Heart right ventricle (tissue), 16 donors: ENCODE measurements around the gene FMNL3. TPM values are rescaled to one million over a fixed set of nuclear protein-coding genes. Genes with fewer than 3 reads are reported as not detected.

Experiments used
- ATAC-seq, 8 donors: fragments of 200-7000 bp; cut with Tn5 transposase; one replicate each; pipeline ENCODE4 v1.9.1; 2020; ENCODE audit warnings: mild to moderate bottlenecking in 8 of 8, moderate library complexity in 8 of 8, moderate number of reproducible peaks in 1 of 8
- DNase-seq, 2 donors: peaks; one replicate each; pipeline ENCODE4 v3.0.0-alpha.2; 2020
- H3K27ac ChIP-seq, 10 donors: fragments of 200-600 bp; sonication (generic) in 2 of 10; one replicate each; pipeline versions ENCODE4 v1.5.0 to v1.8.0; 2020 to 2022; ENCODE audit warnings: mild to moderate bottlenecking in 3 of 10
- H3K27me3 ChIP-seq, 7 donors: fragments of 200-600 bp; one replicate each; pipeline ENCODE4 v1.8.0; 2021 to 2022; ENCODE audit warnings: mild to moderate bottlenecking in 2 of 7
- H3K36me3 ChIP-seq, 9 donors: fragments of 200-600 bp; sonication (generic) in 1 of 9; one replicate each; pipeline versions ENCODE4 v1.5.0 to v1.8.0; 2020 to 2022; ENCODE audit warnings: mild to moderate bottlenecking in 2 of 9
- H3K4me1 ChIP-seq, 9 donors: fragments of 200-600 bp; sonication (generic) in 1 of 9; one replicate each; pipeline versions ENCODE4 v1.5.0 to v1.8.0; 2020 to 2022; ENCODE audit warnings: mild to moderate bottlenecking in 4 of 9
- H3K4me3 ChIP-seq, 10 donors: fragments of 200-600 bp; sonication (generic) in 2 of 10; one replicate each; pipeline versions ENCODE4 v1.5.0 to v1.8.0; 2020 to 2022; ENCODE audit warnings: mild to moderate bottlenecking in 7 of 10, moderate library complexity in 2 of 10
- H3K9me3 ChIP-seq, 11 donors: fragments of 200-600 bp in 10 of 11; sonication (generic) in 2 of 11; one replicate each; pipeline versions ENCODE4 v1.5.0 to v1.8.0; 2013 to 2022; ENCODE audit warnings: mild to moderate bottlenecking in 2 of 11, control low read depth in 1 of 11, moderate library complexity in 1 of 11
- WGBS, 2 donors: extraction: QIAGEN DNeasy Blood & Tissue Kit; methylation state at CpG; one replicate each; pipeline ENCODE4 v1.1.7; 2013; ENCODE audit warnings: inconsistent platforms in 1 of 2; 5-methylcytosine and 5-hydroxymethylcytosine counted together
- intact Hi-C, 10 donors: fragments of 100-400 bp; cut with DNase I; formaldehyde crosslinking; loops; one replicate each; pipeline versions ENCODE4 v1.11.1 to v1.14.2; 2022
- polyA plus RNA-seq, 2 donors: library from polyadenylated mRNA; stranded (reverse); fragments of 200-250 nt; gene quantifications; one replicate each; pipeline ENCODE4 v1.2.3, GENCODE V29; 2013
- total RNA-seq, 10 donors: library from RNA; stranded (reverse); fragmentation: NEBNext Ultra II Directional in 3 of 10; extraction: Animal tissue kit (Norgen Biotek cat#: 25700) in 3 of 10; gene quantifications; one replicate each; pipeline versions ENCODE4 v1.2.1 to v1.2.4, GENCODE V29; 2021 to 2023
- TF ChIP-seq, protein P1 (sequence below), 9 donors: fragments of 200-600 bp; sonication (generic) in 2 of 9; IDR thresholded peaks; one replicate each; pipeline versions ENCODE4 v1.5.0 to v1.8.0; 2021 to 2022; ENCODE audit warnings: antibody characterized with exemption in 9 of 9, mild to moderate bottlenecking in 5 of 9, moderate library complexity in 1 of 9
- donor health status: Arrhythmogenic right ventricular cardiomyopathy.
- donor health status: ischemic (EF 13 %, LVEDD 7.1; RV severe dilation, severe dysfunction).
- donor health status: healthy with polysubstance abuse.
- donor health status: DM: no; HTN: yes; CAD: no.
- donor health status: DM: no; HTN: no; CAD: no.
- donor health status: ischemic (EF 25% LVEDD 6.9; RV normal size, moderate dysfunction).
- donor health status: ischemic (EF 25% LVEDD 5.7; RV mildly dilated, moderate dysfunction).
- donor health status: healthy.
- donor health status: DM: yes; HTN: yes; CAD: no.
- donor health status: Ischemic cardiomyopathy.
- donor health status: ischemic (EF 35%, LVEDD 5.7; RV mildly dilated, moderate dysfunction).
- donor health status: nonischemic (EF 11% LVEDD 7.7; RV severe dilation, severe dysfunction).
- donor health status: DM: yes; HTN: yes; CAD: no.
- donor health status: PGD.
- donor health status: ischemic (EF 29% LVEDD 5.4; RV normal size, mild dysfunction).
- donor health status: nonischemic (EF 23%, LVEDD 6.1; RV moderate dilation, normal function).

Gene FMNL3
- total and polyA plus RNA-seq, 12 donors: 5.7 to 19.6 (median 11.3) TPM

DNA sequence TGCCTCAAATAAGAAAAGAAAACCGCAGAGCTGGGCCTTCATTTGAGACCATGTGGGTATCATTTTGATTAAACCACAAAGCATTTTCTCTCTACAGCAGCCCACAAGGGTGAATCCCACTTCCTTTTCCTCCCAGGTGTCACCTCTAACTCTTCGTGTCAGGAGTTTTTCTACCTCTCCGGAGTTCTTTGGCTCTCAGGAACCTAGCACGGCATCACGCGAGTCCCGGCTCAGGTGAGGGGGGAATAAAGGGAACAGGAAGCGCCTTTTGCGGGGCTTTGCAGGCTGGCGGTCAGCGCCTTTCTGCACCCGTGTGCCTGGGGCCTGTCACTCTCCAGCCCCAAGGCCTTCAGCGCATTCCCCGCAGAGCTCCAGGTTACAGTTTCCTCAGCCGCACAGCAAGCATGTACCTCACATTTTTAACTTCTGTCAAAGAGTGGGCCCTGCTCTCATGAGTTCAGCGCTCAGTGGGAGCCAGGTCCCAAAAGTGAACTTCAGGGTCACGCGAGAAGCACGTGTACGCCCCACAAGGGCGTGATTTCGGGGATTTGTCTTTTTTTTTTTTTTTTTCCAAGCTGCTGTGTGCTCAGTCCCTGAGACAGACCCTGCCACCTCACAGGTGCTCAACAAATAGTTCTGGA lies 84.6 kb downstream of the FMNL3 start:
- peak; percentile 15 to 63 (median 46) for ATAC-seq
- H3K36me3 ChIP-seq: no peaks in the 10 kb centered on the region
- H3K4me1 ChIP-seq: peaks cover 14 to 33% (median 18%) of the 10 kb centered on the region in 9 donors
- H3K27me3 ChIP-seq: peaks cover 0 to 38% (median 0%) of the 10 kb centered on the region in 7 donors
- WGBS, 2 donors: 0 to 2% methylated on average over 22 of the region's 22 CpGs
- peak overlapping the region; percentile 78 to 88 (median 84) for H3K27ac ChIP-seq
- DNase-seq: no peak
- no peaks in the 10 kb centered on the region for H3K9me3 ChIP-seq
- TF ChIP-seq, protein P1, sequence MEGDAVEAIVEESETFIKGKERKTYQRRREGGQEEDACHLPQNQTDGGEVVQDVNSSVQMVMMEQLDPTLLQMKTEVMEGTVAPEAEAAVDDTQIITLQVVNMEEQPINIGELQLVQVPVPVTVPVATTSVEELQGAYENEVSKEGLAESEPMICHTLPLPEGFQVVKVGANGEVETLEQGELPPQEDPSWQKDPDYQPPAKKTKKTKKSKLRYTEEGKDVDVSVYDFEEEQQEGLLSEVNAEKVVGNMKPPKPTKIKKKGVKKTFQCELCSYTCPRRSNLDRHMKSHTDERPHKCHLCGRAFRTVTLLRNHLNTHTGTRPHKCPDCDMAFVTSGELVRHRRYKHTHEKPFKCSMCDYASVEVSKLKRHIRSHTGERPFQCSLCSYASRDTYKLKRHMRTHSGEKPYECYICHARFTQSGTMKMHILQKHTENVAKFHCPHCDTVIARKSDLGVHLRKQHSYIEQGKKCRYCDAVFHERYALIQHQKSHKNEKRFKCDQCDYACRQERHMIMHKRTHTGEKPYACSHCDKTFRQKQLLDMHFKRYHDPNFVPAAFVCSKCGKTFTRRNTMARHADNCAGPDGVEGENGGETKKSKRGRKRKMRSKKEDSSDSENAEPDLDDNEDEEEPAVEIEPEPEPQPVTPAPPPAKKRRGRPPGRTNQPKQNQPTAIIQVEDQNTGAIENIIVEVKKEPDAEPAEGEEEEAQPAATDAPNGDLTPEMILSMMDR (IDR thresholded peaks at IDR 0.05): no peak
- intact Hi-C loops: no loop called here
- peak overlapping the region; percentile 11 to 81 (median 66) for H3K4me3 ChIP-seq

- Histone ChIP-seq H3K27me3 (peaks cover 0 to 45% (median 0%) of the 10 kb centered on the region in 7 donors), H3K27ac (peak overlapping the region; percentile 78 to 88 (median 84)), H3K4me3 (peak overlapping the region in 9 of 10 donors; percentile 49 to 81 (median 69)), H3K36me3 (no peaks in the 10 kb centered on the region), H3K4me1 (peaks cover 14 to 33% (median 18%) of the 10 kb centered on the region in 9 donors), H3K9me3 (no peaks in the 10 kb centered on the region)
- TF ChIP-seq, protein P1 (IDR thresholded peaks at IDR 0.05): no peak
- WGBS, 2 donors: 10% methylated on average over 33 of the region's 33 CpGs
- ATAC-seq (peak in 5 of 8 donors; percentile 1 to 23 (median 7)), DNase-seq (no peak)
- intact Hi-C loops: no loop called here
Observed at GRCh38 chr12:49621651-49622500, 85.3 kb downstream of the FMNL3 start.

- peaks cover 0 to 46% (median 0%) of the 10 kb centered on the region in 7 donors for H3K27me3 ChIP-seq
- ATAC-seq (no peak), DNase-seq (no peak)
- WGBS, 2 donors: 90 to 94% methylated on average over 3 of the region's 3 CpGs
- H3K4me3 ChIP-seq: no peak overlapping the region
- H3K36me3 ChIP-seq: no peaks in the 10 kb centered on the region
- H3K9me3 ChIP-seq: peaks cover 0 to 4% (median 0%) of the 10 kb centered on the region in 11 donors
- TF ChIP-seq, protein P1 (IDR thresholded peaks at IDR 0.05): no peak
- H3K27ac ChIP-seq: no peak overlapping the region
- peaks cover 14 to 25% (median 18%) of the 10 kb centered on the region in 9 donors for H3K4me1 ChIP-seq
- intact Hi-C loops: no loop called here
Observed at GRCh38 chr12:49619286-49619685, 87.9 kb downstream of the FMNL3 start.

- peaks cover 0 to 4% (median 0%) of the 10 kb centered on the region in 11 donors for H3K9me3 ChIP-seq
- intact Hi-C loops: no loop called here
- no peak for DNase-seq
- no peak overlapping the region for H3K27ac ChIP-seq
- ATAC-seq: no peak
- H3K27me3 ChIP-seq: peaks cover 0 to 46% (median 0%) of the 10 kb centered on the region in 7 donors
- TF ChIP-seq, protein P1 (IDR thresholded peaks at IDR 0.05): no peak
- H3K36me3 ChIP-seq: no peaks in the 10 kb centered on the region
- H3K4me1 ChIP-seq: peaks cover 10 to 19% (median 15%) of the 10 kb centered on the region in 9 donors
- 64 to 77% methylated on average over 1 of the region's 1 CpG for whole genome bisulfite sequencing, 2 donors
- no peak overlapping the region for H3K4me3 ChIP-seq
Observed at GRCh38 chr12:49618576-49618975, 88.6 kb downstream of the FMNL3 start.
